ENCODE data around the gene TMEM255B. TPM values are rescaled to one million over a fixed set of nuclear protein-coding genes. Genes with fewer than 3 reads are reported as not detected.
"Not testable (repeated sequence)": the region's sequence is repeated elsewhere in the genome, so short reads cannot be mapped to it uniquely, and the experiment has no call there.

Gene TMEM255B
- total and polyA plus RNA-seq, 5 donors from 2014 or later: 0.02 to 1.3 (median 0.11) TPM; not detected in 1

GRCh38 chr13:113823771-113824170 is 64.7 kb downstream of the TMEM255B start:
- Mint-ChIP-seq H3K36me3 (peaks cover 4% of the 10 kb centered on the region), H3K4me1 (no peaks in the 10 kb centered on the region), H3K27ac (peak overlapping the region in 1 of 3 donors; percentile 9), H3K4me3 (no peak overlapping the region), H3K9me3 (no peaks in the 10 kb centered on the region), H3K27me3 (no peaks in the 10 kb centered on the region)
- H3K27me3 ChIP-seq (ENCODE audit: control insufficient read depth, insufficient read depth, low read length): no peaks in the 10 kb centered on the region
- DNase-seq (no peak), ATAC-seq (ENCODE audit: low read depth in 2 of 2) (no peak)
- no peak overlapping the region for H3K4me3 ChIP-seq (ENCODE audit: low read depth, low read length)
- no peaks in the 10 kb centered on the region for H3K4me1 ChIP-seq (ENCODE audit: control insufficient read depth, insufficient read depth, low read length, poor library complexity, severe bottlenecking)
- H3K27ac ChIP-seq (ENCODE audit: insufficient read depth, low read length, poor library complexity, severe bottlenecking): no peak overlapping the region
- H3K36me3 ChIP-seq (ENCODE audit: control insufficient read depth, insufficient read depth, low read length): no peaks in the 10 kb centered on the region
- no peaks in the 10 kb centered on the region for H3K9me3 ChIP-seq (ENCODE audit: control insufficient read depth in 2 of 2, low read length in 2 of 2)

DNA sequence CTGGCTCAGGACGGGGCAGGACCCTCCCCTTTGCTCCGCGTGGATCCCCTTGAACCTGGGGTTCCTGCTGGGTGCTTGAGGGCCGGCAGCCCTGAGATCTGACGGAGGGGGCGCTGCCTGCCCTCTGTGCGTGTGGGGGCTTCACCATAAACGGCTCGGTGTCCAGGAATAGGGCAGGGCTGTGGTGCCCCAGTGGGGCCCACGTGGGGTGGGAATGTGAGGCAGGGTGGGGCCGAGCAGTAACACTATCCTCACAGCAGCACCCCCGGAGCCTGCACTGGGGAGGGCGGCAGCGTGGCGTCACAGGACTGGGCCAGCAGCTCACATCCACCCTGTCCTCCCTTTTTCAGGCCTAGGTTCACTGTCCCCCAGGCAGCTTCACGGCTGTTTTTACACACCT is 66.8 kb downstream of the TMEM255B start:
- H3K27ac Mint-ChIP-seq: no peak overlapping the region
- no peaks in the 10 kb centered on the region for H3K27me3 Mint-ChIP-seq
- no peaks in the 10 kb centered on the region for H3K4me1 ChIP-seq (ENCODE audit: control insufficient read depth, insufficient read depth, low read length, poor library complexity, severe bottlenecking)

DNA sequence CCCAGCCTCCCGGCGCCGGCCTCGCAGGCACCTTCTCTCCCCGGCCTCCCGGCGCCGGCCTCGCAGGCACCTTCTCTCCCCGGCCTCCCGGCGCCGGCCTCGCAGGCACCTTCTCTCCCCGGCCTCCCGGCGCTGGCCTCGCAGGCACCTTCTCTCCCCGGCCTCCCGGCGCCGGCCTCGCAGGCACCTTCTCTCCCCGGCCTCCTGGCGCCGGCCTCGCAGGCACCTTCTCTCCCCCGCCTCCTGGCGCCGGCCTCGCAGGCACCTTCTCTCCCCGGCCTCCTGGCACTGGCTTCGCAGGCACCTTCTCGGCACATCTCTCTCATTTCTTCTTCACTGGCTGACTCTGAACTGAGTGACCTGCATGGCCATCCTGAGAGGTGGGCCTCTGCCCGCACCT is 67.4 kb downstream of the TMEM255B start:
- not testable (repeated sequence) for DNase-seq; H3K4me1 ChIP-seq (ENCODE audit: control insufficient read depth, insufficient read depth, low read length, poor library complexity, severe bottlenecking); H3K36me3 Mint-ChIP-seq; H3K27ac ChIP-seq (ENCODE audit: insufficient read depth, low read length, poor library complexity, severe bottlenecking); H3K27me3 Mint-ChIP-seq; ATAC-seq (ENCODE audit: low read depth in 2 of 2); H3K9me3 ChIP-seq (ENCODE audit: control insufficient read depth in 2 of 2, low read length in 2 of 2); H3K4me3 Mint-ChIP-seq; H3K9me3 Mint-ChIP-seq; H3K4me1 Mint-ChIP-seq; H3K36me3 ChIP-seq (ENCODE audit: control insufficient read depth, insufficient read depth, low read length); H3K27ac Mint-ChIP-seq; H3K4me3 ChIP-seq (ENCODE audit: low read depth, low read length); H3K27me3 ChIP-seq (ENCODE audit: control insufficient read depth, insufficient read depth, low read length)

More for the DNA sequence above, 66.8 kb downstream of the TMEM255B start:
- H3K4me3 ChIP-seq (ENCODE audit: low read depth, low read length): no peak overlapping the region
- H3K9me3 Mint-ChIP-seq: no peaks in the 10 kb centered on the region
- H3K4me1 Mint-ChIP-seq: no peaks in the 10 kb centered on the region
- DNase-seq (no peak), ATAC-seq (ENCODE audit: low read depth in 2 of 2) (no peak)
- peaks cover 4% of the 10 kb centered on the region for H3K36me3 Mint-ChIP-seq
- no peaks in the 10 kb centered on the region for H3K36me3 ChIP-seq (ENCODE audit: control insufficient read depth, insufficient read depth, low read length)
- H3K9me3 ChIP-seq (ENCODE audit: control insufficient read depth in 2 of 2, low read length in 2 of 2): no peaks in the 10 kb centered on the region
- H3K4me3 Mint-ChIP-seq: no peak overlapping the region
- H3K27me3 ChIP-seq (ENCODE audit: control insufficient read depth, insufficient read depth, low read length): no peaks in the 10 kb centered on the region
- H3K27ac ChIP-seq (ENCODE audit: insufficient read depth, low read length, poor library complexity, severe bottlenecking): no peak overlapping the region

DNA sequence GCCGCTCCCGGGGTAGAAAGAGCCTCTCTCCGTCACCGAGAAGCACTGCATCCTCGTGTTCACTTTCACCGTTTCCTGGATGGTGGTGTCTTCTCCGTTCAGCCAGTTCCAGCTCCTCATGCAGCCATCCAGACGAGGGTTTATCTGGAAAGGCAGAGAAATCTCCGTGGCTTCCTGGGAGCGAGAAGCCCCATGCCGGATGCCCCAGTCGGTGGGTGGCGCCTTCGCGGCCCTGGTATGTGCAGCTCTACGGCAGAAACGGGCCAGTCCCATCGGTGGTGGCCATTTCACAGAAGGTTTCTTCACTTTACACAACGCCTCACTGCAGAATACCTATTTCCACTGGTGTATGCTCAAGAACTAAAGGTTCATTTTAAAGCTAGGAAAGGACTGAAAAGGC is 68.0 kb downstream of the TMEM255B start:
- no peak overlapping the region for H3K27ac Mint-ChIP-seq
- DNase-seq (no peak), ATAC-seq (ENCODE audit: low read depth in 2 of 2) (no peak)

GRCh38 chr13:113828282-113828825 is 69.3 kb downstream of the TMEM255B start:
- Mint-ChIP-seq H3K36me3 (peaks cover 4% of the 10 kb centered on the region), H3K4me1 (no peaks in the 10 kb centered on the region), H3K27ac (no peak overlapping the region), H3K4me3 (no peak overlapping the region), H3K9me3 (no peaks in the 10 kb centered on the region), H3K27me3 (no peaks in the 10 kb centered on the region)
- Histone ChIP-seq H3K4me1 (ENCODE audit: control insufficient read depth, insufficient read depth, low read length, poor library complexity, severe bottlenecking) (no peaks in the 10 kb centered on the region), H3K9me3 (ENCODE audit: control insufficient read depth in 2 of 2, low read length in 2 of 2) (no peaks in the 10 kb centered on the region), H3K27me3 (ENCODE audit: control insufficient read depth, insufficient read depth, low read length) (no peaks in the 10 kb centered on the region), H3K4me3 (ENCODE audit: low read depth, low read length) (no peak overlapping the region), H3K36me3 (ENCODE audit: control insufficient read depth, insufficient read depth, low read length) (no peaks in the 10 kb centered on the region), H3K27ac (ENCODE audit: insufficient read depth, low read length, poor library complexity, severe bottlenecking) (no peak overlapping the region)
- ATAC-seq (ENCODE audit: low read depth in 2 of 2) (no peak), DNase-seq (no peak)

More for the DNA sequence above, 68.0 kb downstream of the TMEM255B start:
- H3K36me3 Mint-ChIP-seq: peaks cover 4% of the 10 kb centered on the region
- no peaks in the 10 kb centered on the region for H3K4me1 Mint-ChIP-seq
- H3K9me3 ChIP-seq (ENCODE audit: control insufficient read depth in 2 of 2, low read length in 2 of 2): no peaks in the 10 kb centered on the region
- no peaks in the 10 kb centered on the region for H3K27me3 Mint-ChIP-seq
- H3K27ac ChIP-seq (ENCODE audit: insufficient read depth, low read length, poor library complexity, severe bottlenecking): no peak overlapping the region
- H3K36me3 ChIP-seq (ENCODE audit: control insufficient read depth, insufficient read depth, low read length): no peaks in the 10 kb centered on the region
- H3K27me3 ChIP-seq (ENCODE audit: control insufficient read depth, insufficient read depth, low read length): no peaks in the 10 kb centered on the region
- H3K4me3 ChIP-seq (ENCODE audit: low read depth, low read length): no peak overlapping the region
- no peaks in the 10 kb centered on the region for H3K9me3 Mint-ChIP-seq
- H3K4me3 Mint-ChIP-seq: no peak overlapping the region
- H3K4me1 ChIP-seq (ENCODE audit: control insufficient read depth, insufficient read depth, low read length, poor library complexity, severe bottlenecking): no peaks in the 10 kb centered on the region

GRCh38 chr13:113830426-113830950 is 71.5 kb downstream of the TMEM255B start:
- H3K27me3 ChIP-seq (ENCODE audit: control insufficient read depth, insufficient read depth, low read length); H3K4me1 Mint-ChIP-seq; DNase-seq; H3K9me3 ChIP-seq (ENCODE audit: control insufficient read depth in 2 of 2, low read length in 2 of 2); H3K27ac ChIP-seq (ENCODE audit: insufficient read depth, low read length, poor library complexity, severe bottlenecking); H3K9me3 Mint-ChIP-seq; H3K4me3 ChIP-seq (ENCODE audit: low read depth, low read length); ATAC-seq (ENCODE audit: low read depth in 2 of 2); H3K36me3 Mint-ChIP-seq; H3K36me3 ChIP-seq (ENCODE audit: control insufficient read depth, insufficient read depth, low read length); H3K4me3 Mint-ChIP-seq; H3K27ac Mint-ChIP-seq; H3K27me3 Mint-ChIP-seq; H3K4me1 ChIP-seq (ENCODE audit: control insufficient read depth, insufficient read depth, low read length, poor library complexity, severe bottlenecking): not testable (repeated sequence)

- Histone ChIP-seq H3K9me3 (ENCODE audit: control insufficient read depth in 2 of 2, low read length in 2 of 2) (no peaks in the 10 kb centered on the region), H3K27ac (ENCODE audit: insufficient read depth, low read length, poor library complexity, severe bottlenecking) (no peak overlapping the region), H3K4me3 (ENCODE audit: low read depth, low read length) (no peak overlapping the region), H3K36me3 (ENCODE audit: control insufficient read depth, insufficient read depth, low read length) (no peaks in the 10 kb centered on the region), H3K4me1 (ENCODE audit: control insufficient read depth, insufficient read depth, low read length, poor library complexity, severe bottlenecking) (no peaks in the 10 kb centered on the region), H3K27me3 (ENCODE audit: control insufficient read depth, insufficient read depth, low read length) (no peaks in the 10 kb centered on the region)
- DNase-seq (no peak), ATAC-seq (ENCODE audit: low read depth in 2 of 2) (no peak)
- H3K36me3 Mint-ChIP-seq: no peaks in the 10 kb centered on the region
- H3K9me3 Mint-ChIP-seq: no peaks in the 10 kb centered on the region
- no peak overlapping the region for H3K4me3 Mint-ChIP-seq
- no peaks in the 10 kb centered on the region for H3K4me1 Mint-ChIP-seq
- no peak overlapping the region for H3K27ac Mint-ChIP-seq
- no peaks in the 10 kb centered on the region for H3K27me3 Mint-ChIP-seq
Measured at GRCh38 chr13:113831061-113831460, 72.0 kb downstream of the TMEM255B start.

DNA sequence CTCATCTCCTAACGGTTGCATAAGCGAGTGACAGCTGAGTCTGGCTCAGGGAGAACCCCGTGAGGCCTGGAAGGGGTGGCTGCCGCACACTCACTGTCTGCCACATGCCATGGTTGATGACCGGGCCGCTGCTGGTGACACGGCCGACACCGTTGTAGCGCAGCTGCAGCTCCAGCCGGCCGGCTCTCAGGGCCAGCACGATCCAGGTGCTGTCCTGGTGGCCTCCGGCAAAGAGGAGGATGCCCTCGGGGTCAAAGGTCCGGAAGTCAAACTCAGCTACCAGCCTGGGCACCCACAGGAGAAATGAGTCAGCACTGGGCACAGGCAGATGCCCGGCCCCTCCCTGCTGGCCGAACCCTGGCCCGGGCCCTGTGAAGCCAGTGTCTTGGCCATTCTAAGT is 73.2 kb downstream of the TMEM255B start:
- Mint-ChIP-seq H3K9me3 (no peaks in the 10 kb centered on the region), H3K27me3 (no peaks in the 10 kb centered on the region), H3K36me3 (no peaks in the 10 kb centered on the region), H3K4me3 (no peak overlapping the region), H3K4me1 (no peaks in the 10 kb centered on the region), H3K27ac (no peak overlapping the region)
- no peaks in the 10 kb centered on the region for H3K36me3 ChIP-seq (ENCODE audit: control insufficient read depth, insufficient read depth, low read length)
- ATAC-seq (ENCODE audit: low read depth in 2 of 2) (no peak), DNase-seq (no peak)
- H3K4me1 ChIP-seq (ENCODE audit: control insufficient read depth, insufficient read depth, low read length, poor library complexity, severe bottlenecking): no peaks in the 10 kb centered on the region
- no peaks in the 10 kb centered on the region for H3K27me3 ChIP-seq (ENCODE audit: control insufficient read depth, insufficient read depth, low read length)
- H3K9me3 ChIP-seq (ENCODE audit: control insufficient read depth in 2 of 2, low read length in 2 of 2): no peaks in the 10 kb centered on the region
- H3K27ac ChIP-seq (ENCODE audit: insufficient read depth, low read length, poor library complexity, severe bottlenecking): no peak overlapping the region
- no peak overlapping the region for H3K4me3 ChIP-seq (ENCODE audit: low read depth, low read length)
